Measurements from ENCODE around the gene TEKT2. TPM values are rescaled to one million over a fixed set of nuclear protein-coding genes. Genes with fewer than 3 reads are reported as not detected.

Gene TEKT2
- total and polyA plus RNA-seq, 2 of the 8 experiments (the other 6 are each of a cell fraction or from before 2014, with no cell fraction given), result 1.6 to 1.7 TPM

- Histone ChIP-seq H4K8ac (ENCODE audit: extremely low read depth, insufficient read depth, low read length) (no peak overlapping the region), H3K4me3 (ENCODE audit: extremely low read depth in 1 of 4, insufficient read depth in 2 of 4, low read depth in 3 of 4, low read length in 4 of 4) (no peak overlapping the region), H3K4me2 (ENCODE audit: insufficient read depth in 1 of 2, low read depth in 2 of 2, low read length in 2 of 2) (no peak overlapping the region), H3K79me2 (ENCODE audit: control insufficient read depth in 1 of 2, insufficient read depth in 2 of 2, low read length in 2 of 2) (no peaks in the 10 kb centered on the region), H3K9ac (replicated peaks in 1 of 4; ENCODE audit: extremely low read depth in 1 of 4, low read depth in 3 of 4, low read length in 3 of 4) (no peak overlapping the region), H2AFZ (ENCODE audit: low read length) (no peak overlapping the region), H4K20me1 (replicated peaks in 1 of 2; ENCODE audit: control insufficient read depth in 1 of 2, insufficient read depth in 2 of 2, low read length in 2 of 2) (peaks cover 0 to 5% of the 10 kb centered on the region in 2 experiments), H3K23me2 (ENCODE audit: low read depth, low read length) (peaks cover 16% of the 10 kb centered on the region; the same call in 1 of the 2 replicates), H3K23ac (ENCODE audit: insufficient read length) (no peak overlapping the region), H3K27me3 (replicated peaks in 1 of 4; ENCODE audit: control insufficient read depth in 3 of 4, extremely low read depth in 1 of 4, insufficient read depth in 3 of 4, low read length in 3 of 4) (peaks cover 16 to 38% (median 30%) of the 10 kb centered on the region in 4 experiments), H4K91ac (replicated peaks; ENCODE audit: insufficient read length, low read length) (no peak overlapping the region), H3K4ac (replicated peaks; ENCODE audit: insufficient read length, low read depth, low read length) (no peak overlapping the region), H3K14ac (ENCODE audit: insufficient read length) (no peak overlapping the region), H2BK15ac (ENCODE audit: low read length) (no peak overlapping the region), H3K9me3 (ENCODE audit: insufficient read depth in 2 of 2, low read depth in 1 of 2, low read length in 1 of 2) (no peaks in the 10 kb centered on the region), H2AK5ac (ENCODE audit: low read depth, low read length) (no peak overlapping the region), H3K4me1 (replicated peaks in 1 of 4; ENCODE audit: control insufficient read depth in 3 of 4, insufficient read depth in 4 of 4, low read length in 3 of 4) (peaks cover 0 to 13% (median 6%) of the 10 kb centered on the region in 4 experiments; a peak in 6 of 7 replicates), H3K36me3 (ENCODE audit: control insufficient read depth in 2 of 4, insufficient read depth in 4 of 4, low read length in 3 of 4) (no peaks in the 10 kb centered on the region), H4K5ac (ENCODE audit: insufficient read length, low read depth, low read length) (no peak overlapping the region), H2BK5ac (ENCODE audit: low read depth, low read length) (no peak overlapping the region), H3K56ac (replicated peaks; ENCODE audit: insufficient read length, low read depth, low read length) (no peak overlapping the region), H2BK120ac (replicated peaks; ENCODE audit: low read depth, low read length) (no peak overlapping the region), H3K27ac (ENCODE audit: low read depth, low read length) (no peak overlapping the region), H2BK20ac (ENCODE audit: low read length) (no peak overlapping the region), H3K79me1 (ENCODE audit: low read depth, low read length) (no peaks in the 10 kb centered on the region), H3K18ac (ENCODE audit: extremely low read depth, low read length) (no peak overlapping the region), H2BK12ac (ENCODE audit: low read depth, low read length) (peak overlapping the region; percentile 42; the same call in 1 of the 2 replicates)
- no peak for FAIRE-seq
- WGBS, 2 experiments (ENCODE audit: extremely low coverage in 1 of 2, insufficient coverage in 1 of 2, insufficient read length in 1 of 2, insufficient replicate concordance in 2 of 2, low coverage in 1 of 2, low lambda C conversion rate in 2 of 2, missing lambda C conversion rate in 1 of 2), result 89% methylated on average over 8 of the region's 8 CpGs; no CpG with 5 or more reads in 1 of the 2 experiments
- ChIA-PET CTCF (ENCODE audit: partially characterized antibody) (interaction anchor here (0.8 to 3.2 kb wide), 7 partner anchors 9 to 38 kb away, joined by 3 to 15 read pairs (median 4); no protein-coding TSS in a partner anchor), POLR2A (ENCODE audit: partially characterized antibody) (no interaction called here)
- no peak for DNase-seq (ENCODE audit: low read depth in 1 of 2, low spot score in 2 of 2)
- TF ChIP-seq CTCF (IDR thresholded peaks at IDR 0.05; ENCODE audit: control extremely low read depth in 1 of 3, insufficient read depth in 1 of 3, low read depth in 1 of 3, low read length in 3 of 3) (no peak), CTBP2 (IDR thresholded peaks at IDR 0.05; ENCODE audit: borderline replicate concordance, insufficient read depth, insufficient read length, low read length) (no peak)
Observed at GRCh38 chr1:36123356-36123755, 39.5 kb downstream of the TEKT2 start.
